ENCODE results near the gene TXLNA.

DNA sequence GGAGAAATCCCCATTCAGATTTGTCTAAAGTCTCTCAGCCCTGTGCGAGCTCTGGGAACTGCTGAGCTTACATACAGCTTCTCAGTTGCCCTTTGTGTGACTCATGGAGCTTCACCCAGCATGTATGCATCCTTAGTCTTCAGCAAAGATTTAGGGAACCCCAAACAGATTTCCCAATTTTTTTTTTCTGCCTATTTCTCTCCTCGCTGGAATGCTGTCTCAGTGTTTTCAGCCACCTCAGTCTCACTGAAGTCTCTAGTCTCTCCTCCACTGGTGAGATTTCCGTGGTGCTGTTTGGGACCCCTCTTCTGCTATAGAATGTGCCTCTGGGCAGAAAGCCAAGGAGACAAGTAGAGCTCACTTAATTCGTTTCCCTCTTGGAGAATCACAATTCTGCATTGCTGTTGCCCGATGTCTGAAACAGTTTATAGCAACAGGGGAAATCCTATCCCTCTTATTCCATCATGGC lies 28.1 kb upstream of the TXLNA start:
- TF ChIP-seq, protein P1, sequence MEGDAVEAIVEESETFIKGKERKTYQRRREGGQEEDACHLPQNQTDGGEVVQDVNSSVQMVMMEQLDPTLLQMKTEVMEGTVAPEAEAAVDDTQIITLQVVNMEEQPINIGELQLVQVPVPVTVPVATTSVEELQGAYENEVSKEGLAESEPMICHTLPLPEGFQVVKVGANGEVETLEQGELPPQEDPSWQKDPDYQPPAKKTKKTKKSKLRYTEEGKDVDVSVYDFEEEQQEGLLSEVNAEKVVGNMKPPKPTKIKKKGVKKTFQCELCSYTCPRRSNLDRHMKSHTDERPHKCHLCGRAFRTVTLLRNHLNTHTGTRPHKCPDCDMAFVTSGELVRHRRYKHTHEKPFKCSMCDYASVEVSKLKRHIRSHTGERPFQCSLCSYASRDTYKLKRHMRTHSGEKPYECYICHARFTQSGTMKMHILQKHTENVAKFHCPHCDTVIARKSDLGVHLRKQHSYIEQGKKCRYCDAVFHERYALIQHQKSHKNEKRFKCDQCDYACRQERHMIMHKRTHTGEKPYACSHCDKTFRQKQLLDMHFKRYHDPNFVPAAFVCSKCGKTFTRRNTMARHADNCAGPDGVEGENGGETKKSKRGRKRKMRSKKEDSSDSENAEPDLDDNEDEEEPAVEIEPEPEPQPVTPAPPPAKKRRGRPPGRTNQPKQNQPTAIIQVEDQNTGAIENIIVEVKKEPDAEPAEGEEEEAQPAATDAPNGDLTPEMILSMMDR (IDR thresholded peaks at IDR 0.05), result no peak
- no peak for TF ChIP-seq POLR2A (IDR thresholded peaks at IDR 0.05)
